GM18519 (cell line): ENCODE measurements around the gene OR2T3.
"Not testable (repeated sequence)": the region's sequence is repeated elsewhere in the genome, so short reads cannot be mapped to it uniquely, and the experiment has no call there.

Source experiments
- ATAC-seq: cut with Tn5 transposase; IDR thresholded peaks from one replicate; pipeline ENCODE4 v1.9.1; 2021; ENCODE audit warnings: mild to moderate bottlenecking, moderate library complexity; ENCODE audit not compliant: unreplicated experiment, low FRiP score

Gene OR2T3

DNA sequence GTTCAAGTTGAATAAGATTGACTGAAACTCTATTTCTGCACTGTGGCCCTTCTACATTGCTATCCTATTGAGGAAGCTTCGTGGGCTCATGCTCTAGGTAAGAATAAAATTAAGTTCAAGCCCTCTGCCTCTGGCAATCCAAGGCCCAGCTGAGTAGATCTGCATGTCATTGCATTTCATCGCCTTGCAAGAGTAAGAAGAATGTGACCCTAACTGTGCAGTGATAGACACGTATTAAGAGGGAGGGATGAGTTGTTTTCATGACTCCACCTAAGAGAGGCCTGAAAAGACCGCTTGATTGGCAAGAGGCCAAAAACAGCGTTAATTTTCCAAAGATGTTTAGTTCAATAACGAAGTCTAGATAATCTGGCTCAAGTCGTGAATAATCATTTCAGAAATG is 14.0 kb upstream of the OR2T3 start:
- not testable (repeated sequence) for ATAC-seq

DNA sequence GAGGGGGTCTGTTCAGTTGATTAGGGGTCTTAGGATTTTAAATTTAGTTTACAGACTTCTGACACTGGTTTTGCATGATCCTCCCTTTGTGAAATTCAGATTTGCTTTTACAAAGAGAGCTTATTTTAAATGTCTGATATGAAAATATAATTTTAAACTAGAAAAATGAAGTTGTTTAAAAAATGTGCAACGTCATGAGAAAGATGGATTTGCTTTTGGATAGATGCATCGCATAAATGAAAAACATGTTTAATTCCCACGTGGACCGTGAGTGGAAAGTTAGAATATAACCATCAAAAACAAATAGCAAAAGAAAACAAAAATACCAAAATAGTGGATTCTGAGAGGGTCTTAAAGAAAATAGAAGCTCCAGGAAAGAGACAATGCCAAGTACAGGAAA is 2.0 kb upstream of the OR2T3 start:
- no peak for ATAC-seq

DNA sequence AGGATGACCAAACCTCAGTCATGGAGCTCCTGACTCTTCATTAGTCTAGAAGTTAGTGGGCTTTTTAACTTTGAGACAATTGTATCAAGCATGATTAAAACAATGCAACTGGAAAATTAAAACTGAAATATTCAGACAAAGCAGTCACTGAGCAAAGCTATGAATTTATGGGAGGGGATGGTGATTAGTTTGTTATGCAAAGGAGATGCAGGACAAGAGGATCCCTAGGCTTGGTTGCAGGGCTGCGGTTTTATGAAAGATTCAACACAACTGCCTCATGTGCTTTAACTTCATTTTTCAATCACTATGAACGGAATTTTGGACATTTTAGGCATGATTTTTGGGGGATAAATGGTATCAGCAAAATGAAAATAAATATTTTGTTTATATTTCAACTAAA is 1.0 kb upstream of the OR2T3 start:
- not testable (repeated sequence) for ATAC-seq

GRCh38 chr1:248475660-248476059 is 2.5 kb downstream of the OR2T3 start:
- peak; percentile 64 for ATAC-seq

- ATAC-seq, result peak; percentile 86
These were observed 8.8 kb downstream of the OR2T3 start for GRCh38 chr1:248481686-248482579.

GRCh38 chr1:248488289-248488688 is 15.1 kb downstream of the OR2T3 start, which contains the start of gene OR2T5:
Gene OR2T5, plus strand, starts transcription at chr1:248488589. Its CDS starts 0 bp downstream, at chr1:248488589.
- ATAC-seq, result not testable (repeated sequence)

DNA sequence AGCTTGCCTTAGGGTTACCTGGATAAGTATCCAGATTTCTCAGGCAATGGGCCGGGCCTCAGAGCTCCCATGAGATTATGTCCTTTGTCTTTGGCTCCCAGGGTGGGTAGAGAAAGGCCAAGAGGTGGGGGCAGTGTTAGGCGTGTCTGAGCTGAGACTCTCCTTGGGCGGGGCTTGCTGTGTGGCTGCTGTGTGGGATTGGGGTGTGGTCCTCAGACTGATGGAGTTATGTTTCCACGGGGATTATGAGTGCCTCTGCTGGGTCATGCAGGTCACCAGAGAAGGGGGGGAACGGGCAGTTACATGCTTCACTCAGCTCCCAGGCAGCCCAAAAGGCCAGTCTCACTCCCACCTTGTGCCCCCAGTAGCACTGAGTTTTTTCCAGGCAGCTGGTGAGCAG is 23.5 kb downstream of the OR2T3 start:
- not testable (repeated sequence) for ATAC-seq

GRCh38 chr1:248500305-248501035 is 27.3 kb downstream of the OR2T3 start:
- ATAC-seq, result not testable (repeated sequence)

GRCh38 chr1:248507773-248508172 is 34.6 kb downstream of the OR2T3 start, which contains the start of gene OR2G6:
Gene OR2G6, plus strand, starts transcription at chr1:248508073. Its CDS starts 13,574 bp downstream, at chr1:248521647.
- not testable (repeated sequence) for ATAC-seq

- ATAC-seq, result not testable (repeated sequence)
These were observed 37.1 kb downstream of the OR2T3 start for GRCh38 chr1:248510217-248510616.

- no peak for ATAC-seq
These were observed 48.7 kb downstream of the OR2T3 start for GRCh38 chr1:248521856-248522255.
